PC-3 (cell line): Measurements from ENCODE around the gene FBXO30.

Experiments
- EZH2 ChIP-seq: fragments of 300-600 bp; sonication (generic); IDR thresholded peaks from one replicate; pipeline ENCODE4 v1.6.1; 2017; ENCODE audit warnings: antibody characterized with exemption, mild to moderate bottlenecking, low read length; ENCODE audit not compliant: unreplicated experiment
- EZH2phosphoT487 ChIP-seq: fragments of 300-600 bp; sonication (generic); IDR thresholded peaks from 2 replicates; pipeline ENCODE4 v1.6.1; 2018; ENCODE audit warnings: mild to moderate bottlenecking, antibody characterized with exemption, low read length, borderline replicate concordance
- TF ChIP-seq, protein P1 (sequence below): fragments of 300-600 bp; sonication (generic); conservative IDR thresholded peaks from 2 replicates; pipeline ENCODE4 v1.5.1; 2017; ENCODE audit warnings: antibody characterized with exemption, low read depth, mild to moderate bottlenecking, low read length

DNA sequence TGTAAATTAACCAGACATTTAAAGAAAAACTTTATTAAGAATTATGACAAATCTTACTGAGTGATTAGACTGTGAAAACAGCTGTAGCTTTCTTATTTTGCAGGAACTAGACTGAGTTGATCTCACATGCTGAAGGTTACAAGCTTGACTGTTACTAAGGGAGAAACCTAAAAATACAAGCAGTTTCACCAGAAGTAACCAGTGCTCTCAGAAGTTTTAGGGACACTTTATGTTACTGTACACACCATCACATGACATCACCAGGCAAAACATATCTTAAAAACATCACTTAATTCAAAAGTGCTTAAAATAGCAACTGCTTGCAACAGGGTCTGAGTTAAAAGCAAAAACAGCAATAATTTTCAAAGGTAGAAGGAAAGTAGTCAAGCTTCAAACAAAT, 5.4 kb downstream of the FBXO30 start:
- TF ChIP-seq, protein P1, sequence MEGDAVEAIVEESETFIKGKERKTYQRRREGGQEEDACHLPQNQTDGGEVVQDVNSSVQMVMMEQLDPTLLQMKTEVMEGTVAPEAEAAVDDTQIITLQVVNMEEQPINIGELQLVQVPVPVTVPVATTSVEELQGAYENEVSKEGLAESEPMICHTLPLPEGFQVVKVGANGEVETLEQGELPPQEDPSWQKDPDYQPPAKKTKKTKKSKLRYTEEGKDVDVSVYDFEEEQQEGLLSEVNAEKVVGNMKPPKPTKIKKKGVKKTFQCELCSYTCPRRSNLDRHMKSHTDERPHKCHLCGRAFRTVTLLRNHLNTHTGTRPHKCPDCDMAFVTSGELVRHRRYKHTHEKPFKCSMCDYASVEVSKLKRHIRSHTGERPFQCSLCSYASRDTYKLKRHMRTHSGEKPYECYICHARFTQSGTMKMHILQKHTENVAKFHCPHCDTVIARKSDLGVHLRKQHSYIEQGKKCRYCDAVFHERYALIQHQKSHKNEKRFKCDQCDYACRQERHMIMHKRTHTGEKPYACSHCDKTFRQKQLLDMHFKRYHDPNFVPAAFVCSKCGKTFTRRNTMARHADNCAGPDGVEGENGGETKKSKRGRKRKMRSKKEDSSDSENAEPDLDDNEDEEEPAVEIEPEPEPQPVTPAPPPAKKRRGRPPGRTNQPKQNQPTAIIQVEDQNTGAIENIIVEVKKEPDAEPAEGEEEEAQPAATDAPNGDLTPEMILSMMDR, result no peak
- TF ChIP-seq EZH2 (no peak), EZH2phosphoT487 (no peak)
